Posterior cingulate gyrus (tissue), 11 donors: ENCODE results near the gene CCT5.
"Not testable (repeated sequence)": the region's sequence is repeated elsewhere in the genome, so short reads cannot be mapped to it uniquely, and the experiment has no call there.

Experiments
- DNase-seq, 10 donors: peaks; one replicate each; pipeline versions ENCODE4 v3.0.0 to v3.0.0-alpha.2; 2020 to 2021; ENCODE audit warnings: mixed read lengths in 3 of 10
- intact Hi-C: fragments of 100-400 bp; cut with DNase I; formaldehyde crosslinking; loops from one replicate; pipeline ENCODE4 v1.15.1; 2023

CCT5 gene

DNA sequence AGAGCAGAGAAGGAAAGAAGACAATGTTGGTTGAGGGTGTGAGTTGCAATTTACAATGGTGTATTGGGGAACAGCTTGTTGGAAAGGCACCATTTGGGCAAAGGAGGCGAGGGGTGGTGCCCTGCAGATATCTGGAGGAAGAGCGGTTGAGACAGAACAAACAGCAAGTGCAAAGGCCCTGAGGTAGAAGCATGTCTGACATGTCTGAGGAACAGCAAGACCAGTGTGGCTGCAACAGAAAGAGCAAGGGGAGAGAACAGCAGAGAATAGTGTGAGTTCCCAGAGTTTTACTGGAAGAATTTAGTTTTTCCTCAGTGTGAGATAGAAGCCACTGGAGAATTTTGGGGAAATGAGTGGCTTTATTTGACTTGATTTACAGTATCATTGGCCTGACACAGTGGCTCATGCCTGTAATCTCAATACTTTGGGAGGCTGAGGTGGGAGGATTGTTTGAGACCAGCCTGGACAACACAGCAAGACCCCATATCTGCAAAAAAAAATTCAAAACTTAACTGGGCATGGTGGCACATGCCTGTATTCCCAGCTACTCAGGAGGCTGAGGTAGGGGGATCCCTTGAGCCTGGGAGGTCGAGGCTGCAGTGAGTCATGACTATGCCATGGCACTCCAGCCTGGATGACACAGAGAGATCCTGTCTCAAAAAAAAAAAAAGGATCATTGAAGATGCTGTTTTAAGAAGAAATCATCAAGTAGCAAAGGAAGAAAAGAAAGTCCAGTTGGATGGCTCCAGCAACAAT lies 44.0 kb downstream of the CCT5 start:
- intact Hi-C loops, result no loop called here

GRCh38 chr5:10295619-10296326 lies 45.7 kb downstream of the CCT5 start:
- peak in 1 of 10 donors; percentile 5 for DNase-seq

More for the DNA sequence above, 44.0 kb downstream of the CCT5 start:
- peak in 1 of 10 donors; percentile 12 for DNase-seq

GRCh38 chr5:10297646-10298204 lies 47.6 kb downstream of the CCT5 start:
- intact Hi-C loops, result no loop called here
- peak in 1 of 10 donors; percentile 72 for DNase-seq

More at GRCh38 chr5:10295619-10296326, 45.7 kb downstream of the CCT5 start:
- intact Hi-C loops, result no loop called here

GRCh38 chr5:10300246-10300645 lies 50.2 kb downstream of the CCT5 start:
- intact Hi-C loops, result no loop called here
- DNase-seq, result peak in 1 of 10 donors; percentile 28

DNA sequence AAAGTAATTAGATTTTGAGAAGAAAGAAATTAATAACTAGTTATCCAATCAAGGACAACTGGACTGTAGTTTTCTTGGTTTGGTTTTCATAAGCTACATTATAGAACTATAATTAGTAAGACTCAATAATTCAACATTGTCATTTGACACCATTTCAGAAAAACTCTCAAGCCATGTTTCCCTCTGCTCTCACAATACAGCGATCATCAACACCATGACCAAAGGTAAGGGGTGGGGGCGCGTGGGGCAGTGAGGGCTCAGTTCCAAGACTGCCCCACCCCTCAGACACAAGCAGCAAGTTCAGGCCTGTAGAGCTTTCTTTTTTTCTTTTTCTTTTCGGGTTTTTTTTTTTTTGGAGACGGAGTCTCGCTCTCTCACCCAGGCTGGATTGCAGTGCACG lies 51.2 kb downstream of the CCT5 start:
- no peak for DNase-seq

DNA sequence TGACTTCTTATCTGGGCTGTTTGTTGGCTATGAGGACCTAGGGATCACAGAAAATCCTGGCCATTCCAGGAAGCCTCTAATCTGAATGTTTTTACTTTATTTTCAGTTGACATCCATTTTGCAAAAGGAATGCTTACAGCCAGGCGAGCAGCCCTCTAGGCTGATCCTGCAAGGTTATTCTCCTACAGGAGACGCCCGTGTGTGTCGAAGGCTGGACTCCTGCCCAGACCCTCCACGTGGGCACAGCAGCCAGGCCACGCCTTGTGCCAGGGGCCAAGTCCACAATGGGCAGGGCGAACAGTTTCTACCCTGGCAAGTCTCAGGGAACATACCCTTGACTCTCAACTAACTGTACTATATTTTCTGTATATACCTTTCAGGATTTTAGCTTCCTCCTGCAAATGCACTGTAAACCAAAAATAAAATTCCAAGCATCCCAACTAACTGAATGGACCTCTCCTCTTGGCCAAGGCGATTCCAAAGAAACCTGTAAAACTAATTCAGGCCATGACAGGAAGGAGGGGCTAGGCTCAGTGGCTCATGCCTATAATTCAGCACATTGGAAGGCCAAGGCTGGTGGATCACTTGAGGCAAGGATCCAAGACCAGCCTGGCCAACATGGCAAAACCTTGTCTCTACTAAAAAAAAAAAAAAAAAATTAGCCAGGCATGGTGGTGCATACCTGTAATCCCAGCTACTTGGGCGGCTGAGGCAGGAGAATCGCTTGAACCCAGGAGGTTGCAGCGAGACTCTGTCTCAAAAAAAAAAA lies 51.9 kb downstream of the CCT5 start:
- DNase-seq, result peak in 4 of 10 donors; percentile 36 to 83 (median 62)
- intact Hi-C loops, result no loop called here

More for the DNA sequence above, 51.2 kb downstream of the CCT5 start:
- intact Hi-C loops, result no loop called here

DNA sequence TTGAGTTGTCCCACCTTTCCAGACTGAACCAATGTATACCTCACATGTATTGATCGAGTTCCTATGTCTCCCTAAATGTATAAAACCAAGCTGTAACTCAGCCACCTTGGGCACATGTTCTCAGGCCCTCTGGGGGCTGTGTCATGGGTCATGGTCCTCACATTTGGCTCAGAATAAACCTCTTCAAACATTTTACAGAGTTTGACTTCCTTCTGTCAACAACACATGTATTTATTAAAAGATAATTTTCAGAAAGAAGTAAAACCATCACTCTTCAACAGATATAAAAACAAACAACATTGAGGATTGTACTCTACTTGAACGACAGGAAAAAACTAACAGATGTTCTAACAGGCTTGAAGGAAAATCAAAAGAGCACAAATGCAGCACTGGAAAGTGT lies 53.1 kb downstream of the CCT5 start:
- DNase-seq, result no peak
- intact Hi-C loops, result no loop called here

GRCh38 chr5:10303699-10304170 lies 53.7 kb downstream of the CCT5 start:
- DNase-seq, result no peak
- intact Hi-C loops, result no loop called here

GRCh38 chr5:10304932-10305331 lies 54.9 kb downstream of the CCT5 start:
- intact Hi-C loops, result no loop called here
- DNase-seq, result peak in 1 of 10 donors; percentile 57

- no peak for DNase-seq
- intact Hi-C loops, result no loop called here
Observed at GRCh38 chr5:10306114-10306513, 56.0 kb downstream of the CCT5 start.

DNA sequence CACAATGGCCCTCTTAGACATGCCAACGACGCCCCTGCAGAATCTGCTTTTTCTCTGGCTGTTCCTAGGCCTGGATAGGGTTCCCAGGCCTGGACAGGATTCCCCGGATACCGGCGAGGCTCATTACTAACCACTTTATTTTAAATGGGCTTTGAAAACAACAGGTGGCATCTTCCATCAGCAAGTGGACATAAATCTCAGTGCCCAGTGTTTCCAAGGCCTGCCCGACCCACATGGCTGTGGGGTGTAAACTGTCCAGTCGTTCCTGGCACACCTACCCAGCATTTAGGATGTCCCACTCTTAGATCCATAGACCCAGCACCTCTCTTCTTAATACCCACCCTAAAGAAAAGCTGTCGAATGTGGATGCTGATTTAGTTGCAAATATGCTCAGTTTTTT lies 56.7 kb downstream of the CCT5 start:
- intact Hi-C loops, result no loop called here
- peak in 1 of 10 donors; percentile 43 for DNase-seq

GRCh38 chr5:10307206-10308148 lies 57.4 kb downstream of the CCT5 start, which contains the start of gene CMBL:
TSS of gene CMBL (minus strand) at chr5:10307902. CDS start at chr5:10290762, 17,140 bp downstream.
- DNase-seq, result peak; percentile 32 to 95 (median 67)
- intact Hi-C loops, result no loop called here

- no peak for DNase-seq
- intact Hi-C loops, result no loop called here
Observed at GRCh38 chr5:10308844-10309243, 58.8 kb downstream of the CCT5 start.

GRCh38 chr5:10310066-10310779 lies 60.1 kb downstream of the CCT5 start:
- intact Hi-C loops, result no loop called here
- DNase-seq, result peak in 1 of 10 donors; percentile 29

GRCh38 chr5:10310835-10311570 lies 60.9 kb downstream of the CCT5 start:
- intact Hi-C loops, DNase-seq: not testable (repeated sequence)

DNA sequence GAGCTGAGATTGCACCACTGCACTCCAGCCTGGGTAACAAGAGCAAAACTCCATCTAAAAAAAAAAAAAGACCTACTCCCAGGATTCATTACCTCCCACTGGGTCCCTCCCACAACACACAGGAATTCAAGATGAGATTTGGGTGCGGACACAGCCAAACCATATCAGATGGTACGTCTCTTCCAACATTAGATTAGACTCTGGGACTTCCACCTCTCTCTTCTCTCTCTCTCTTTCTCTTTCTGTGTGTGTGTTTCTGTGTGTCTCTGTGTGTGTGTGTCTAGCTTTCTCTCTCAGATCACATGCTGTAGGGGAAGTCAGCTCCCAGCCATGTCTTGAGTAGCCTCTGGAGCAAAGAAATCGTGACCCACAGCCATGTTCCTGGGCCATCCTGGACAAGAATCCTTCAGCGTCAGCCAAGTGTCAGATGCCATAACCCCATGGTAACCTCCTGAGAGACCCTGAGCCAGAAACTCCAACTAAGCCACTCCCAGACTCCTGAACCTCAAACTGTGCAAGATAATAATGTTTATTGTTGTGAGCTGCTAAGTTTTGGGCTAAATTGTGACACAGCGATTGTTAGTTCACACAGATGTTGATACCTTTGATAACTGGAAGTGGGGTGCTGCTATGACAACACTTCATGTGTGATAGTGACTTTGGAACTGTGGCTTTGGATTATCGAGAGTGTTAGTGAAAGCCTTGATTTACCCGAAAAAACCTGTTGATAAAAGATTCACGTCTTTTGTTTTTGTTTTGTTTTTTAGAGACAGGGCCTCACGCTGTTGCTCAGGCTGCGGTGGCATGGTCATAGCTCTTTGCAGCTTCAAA lies 61.7 kb downstream of the CCT5 start:
- DNase-seq, result no peak
- intact Hi-C loops, result no loop called here

- DNase-seq, result no peak
- intact Hi-C loops, result no loop called here
Observed at GRCh38 chr5:10315201-10315600, 65.1 kb downstream of the CCT5 start.
